Measurements from ENCODE around the gene PTPRD. TPM values are rescaled to one million over a fixed set of nuclear protein-coding genes. Genes with fewer than 3 reads are reported as not detected.

PTPRD gene
- total RNA-seq, 1 donor from 2014 or later, result 136 TPM

DNA sequence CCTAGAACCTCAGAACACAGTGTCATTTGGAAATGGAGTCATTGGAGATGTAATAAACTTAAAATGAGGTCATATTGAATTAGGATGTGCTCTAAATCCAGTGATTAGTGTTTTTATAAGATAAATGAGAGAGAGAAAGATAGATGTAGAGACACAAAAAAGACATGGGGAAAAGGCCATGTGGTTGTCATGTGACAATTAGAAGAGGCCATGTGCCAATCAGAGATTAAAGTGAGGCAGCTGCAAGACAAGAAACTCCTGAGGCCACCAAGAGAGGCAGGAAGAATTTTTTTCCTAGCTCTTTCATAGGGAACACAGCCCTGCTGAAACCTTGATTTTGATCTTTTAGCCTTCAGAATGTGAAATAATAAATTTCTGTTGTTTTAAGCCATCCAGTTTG, 1307.2 kb downstream of the PTPRD start:
- no peak overlapping the region for H3K4me2 ChIP-seq
- TF ChIP-seq EZH2 (IDR thresholded peaks at IDR 0.05) (no peak), EZH2phosphoT487 (IDR thresholded peaks at IDR 0.05) (no peak)
- TF ChIP-seq, protein P1, sequence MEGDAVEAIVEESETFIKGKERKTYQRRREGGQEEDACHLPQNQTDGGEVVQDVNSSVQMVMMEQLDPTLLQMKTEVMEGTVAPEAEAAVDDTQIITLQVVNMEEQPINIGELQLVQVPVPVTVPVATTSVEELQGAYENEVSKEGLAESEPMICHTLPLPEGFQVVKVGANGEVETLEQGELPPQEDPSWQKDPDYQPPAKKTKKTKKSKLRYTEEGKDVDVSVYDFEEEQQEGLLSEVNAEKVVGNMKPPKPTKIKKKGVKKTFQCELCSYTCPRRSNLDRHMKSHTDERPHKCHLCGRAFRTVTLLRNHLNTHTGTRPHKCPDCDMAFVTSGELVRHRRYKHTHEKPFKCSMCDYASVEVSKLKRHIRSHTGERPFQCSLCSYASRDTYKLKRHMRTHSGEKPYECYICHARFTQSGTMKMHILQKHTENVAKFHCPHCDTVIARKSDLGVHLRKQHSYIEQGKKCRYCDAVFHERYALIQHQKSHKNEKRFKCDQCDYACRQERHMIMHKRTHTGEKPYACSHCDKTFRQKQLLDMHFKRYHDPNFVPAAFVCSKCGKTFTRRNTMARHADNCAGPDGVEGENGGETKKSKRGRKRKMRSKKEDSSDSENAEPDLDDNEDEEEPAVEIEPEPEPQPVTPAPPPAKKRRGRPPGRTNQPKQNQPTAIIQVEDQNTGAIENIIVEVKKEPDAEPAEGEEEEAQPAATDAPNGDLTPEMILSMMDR (IDR thresholded peaks at IDR 0.05), result no peak
- no peak overlapping the region for H3K9ac ChIP-seq
- Mint-ChIP-seq H3K4me1 (no peaks in the 10 kb centered on the region), H3K4me3 (no peak overlapping the region), H3K9me3 (no peaks in the 10 kb centered on the region), H3K27me3 (ENCODE audit: insufficient read depth, low read depth) (no peaks in the 10 kb centered on the region), H3K27ac (no peak overlapping the region), H3K36me3 (no peaks in the 10 kb centered on the region)
- no peak overlapping the region for H2AFZ ChIP-seq (replicated peaks)
- no peak for DNase-seq (ENCODE audit: low spot score)
- H3K36me3 ChIP-seq, result no peaks in the 10 kb centered on the region
- no peak overlapping the region for H3K4me3 ChIP-seq
- H3K4me1 ChIP-seq, result no peaks in the 10 kb centered on the region
- no peaks in the 10 kb centered on the region for H4K20me1 ChIP-seq (ENCODE audit: low read depth)
- H3K9me3 ChIP-seq (ENCODE audit: low read depth), result no peaks in the 10 kb centered on the region
- no peak overlapping the region for H3K27ac ChIP-seq
- no peaks in the 10 kb centered on the region for H3K27me3 ChIP-seq
- H3K79me2 ChIP-seq (ENCODE audit: low read depth), result no peaks in the 10 kb centered on the region
- H3F3A ChIP-seq (ENCODE audit: low read depth), result no peaks in the 10 kb centered on the region

DNA sequence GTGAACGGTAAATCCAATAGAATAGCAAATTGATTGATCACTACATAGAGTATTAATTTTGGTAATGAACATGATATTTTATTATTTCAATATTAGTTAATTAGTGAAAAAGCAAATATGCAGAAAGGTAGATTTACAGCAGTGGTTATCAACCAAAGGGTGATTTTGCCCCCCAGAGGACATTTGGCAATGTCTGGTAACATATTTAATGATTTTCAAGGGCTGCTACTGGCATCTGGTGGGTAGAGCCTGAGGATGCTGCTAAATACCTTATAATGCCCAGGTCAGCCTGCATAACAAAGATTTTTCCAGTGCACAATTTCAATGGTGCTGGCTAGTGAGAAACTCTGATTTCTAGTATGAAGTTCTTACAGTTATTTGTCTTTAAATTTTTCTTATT, 1313.7 kb downstream of the PTPRD start:
- Histone ChIP-seq H3K9ac (no peak overlapping the region), H3K27ac (no peak overlapping the region), H3K4me1 (no peaks in the 10 kb centered on the region), H3F3A (ENCODE audit: low read depth) (no peaks in the 10 kb centered on the region), H3K79me2 (ENCODE audit: low read depth) (no peaks in the 10 kb centered on the region), H3K4me2 (no peak overlapping the region), H3K9me3 (ENCODE audit: low read depth) (no peaks in the 10 kb centered on the region), H3K4me3 (no peak overlapping the region), H3K27me3 (no peaks in the 10 kb centered on the region), H4K20me1 (ENCODE audit: low read depth) (no peaks in the 10 kb centered on the region), H2AFZ (replicated peaks) (no peak overlapping the region), H3K36me3 (no peaks in the 10 kb centered on the region)
- Mint-ChIP-seq H3K36me3 (no peaks in the 10 kb centered on the region), H3K27me3 (ENCODE audit: insufficient read depth, low read depth) (no peaks in the 10 kb centered on the region), H3K4me1 (no peaks in the 10 kb centered on the region), H3K9me3 (no peaks in the 10 kb centered on the region), H3K4me3 (no peak overlapping the region), H3K27ac (no peak overlapping the region)
- DNase-seq (ENCODE audit: low spot score), result peak; percentile 16
- TF ChIP-seq, protein P1 (IDR thresholded peaks at IDR 0.05), result peak; percentile 40
- no peak for TF ChIP-seq EZH2 (IDR thresholded peaks at IDR 0.05)

DNA sequence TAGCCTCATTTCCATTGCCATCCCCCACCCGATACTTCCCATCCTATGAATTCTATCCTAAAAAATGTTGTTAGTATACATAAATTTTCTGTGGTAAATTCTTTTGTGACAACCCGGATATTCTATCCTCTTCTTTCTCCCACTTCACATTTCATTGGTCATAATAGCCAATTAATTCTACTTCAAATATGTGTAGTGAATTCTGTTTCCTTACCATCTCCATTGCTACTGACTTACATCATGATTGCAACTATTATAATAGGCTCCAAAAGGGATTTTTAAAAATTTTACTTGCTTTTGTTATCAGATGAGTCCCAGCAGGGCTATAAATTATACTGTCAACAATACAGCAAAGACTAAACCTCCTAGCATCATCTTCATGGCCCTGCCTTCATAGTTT, 1326.8 kb downstream of the PTPRD start:
- H3K9me3 Mint-ChIP-seq, result no peaks in the 10 kb centered on the region
- no peaks in the 10 kb centered on the region for H4K20me1 ChIP-seq (ENCODE audit: low read depth)
- H3K4me2 ChIP-seq, result no peak overlapping the region
- H3K27ac Mint-ChIP-seq, result no peak overlapping the region
- no peaks in the 10 kb centered on the region for H3K79me2 ChIP-seq (ENCODE audit: low read depth)
- TF ChIP-seq, protein P1 (IDR thresholded peaks at IDR 0.05), result no peak
- TF ChIP-seq EZH2phosphoT487 (IDR thresholded peaks at IDR 0.05), result no peak
- TF ChIP-seq EZH2 (IDR thresholded peaks at IDR 0.05), result no peak
- H3K27ac ChIP-seq, result no peak overlapping the region
- no peaks in the 10 kb centered on the region for H3K27me3 Mint-ChIP-seq (ENCODE audit: insufficient read depth, low read depth)
- no peaks in the 10 kb centered on the region for H3K9me3 ChIP-seq (ENCODE audit: low read depth)
- H3K4me1 ChIP-seq, result no peaks in the 10 kb centered on the region
- no peak overlapping the region for H3K4me3 ChIP-seq
- H3K36me3 ChIP-seq, result no peaks in the 10 kb centered on the region
- H3K4me1 Mint-ChIP-seq, result peaks cover 8% of the 10 kb centered on the region
- H3K9ac ChIP-seq, result no peak overlapping the region
- H3F3A ChIP-seq (ENCODE audit: low read depth), result no peaks in the 10 kb centered on the region
- no peak overlapping the region for H3K4me3 Mint-ChIP-seq
- H3K36me3 Mint-ChIP-seq, result no peaks in the 10 kb centered on the region
- no peak for DNase-seq (ENCODE audit: low spot score)
- H2AFZ ChIP-seq (replicated peaks), result no peak overlapping the region
- no peaks in the 10 kb centered on the region for H3K27me3 ChIP-seq

DNA sequence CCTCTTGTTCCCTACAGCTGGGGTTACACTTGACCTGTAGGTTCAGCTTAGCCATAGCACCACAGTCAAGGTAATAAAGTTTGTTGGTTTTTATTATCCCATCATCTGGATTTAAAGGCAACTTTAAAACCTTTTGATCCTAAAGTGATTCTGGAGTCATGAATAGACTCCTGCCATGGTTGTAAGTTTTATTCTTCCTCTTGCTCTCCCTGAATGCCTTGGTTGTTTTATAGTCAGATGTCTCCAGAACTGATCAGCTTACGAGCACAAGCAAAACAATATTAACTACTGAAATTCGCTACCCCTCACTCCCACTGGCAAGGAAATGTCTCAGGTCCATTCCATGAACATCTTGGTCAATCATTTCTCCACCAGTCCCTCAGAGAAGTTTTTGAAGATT, 1328.6 kb downstream of the PTPRD start:
- H3K27me3 Mint-ChIP-seq (ENCODE audit: insufficient read depth, low read depth), result no peaks in the 10 kb centered on the region
- no peak overlapping the region for H3K4me3 ChIP-seq
- H3K9me3 Mint-ChIP-seq, result no peaks in the 10 kb centered on the region
- no peaks in the 10 kb centered on the region for H4K20me1 ChIP-seq (ENCODE audit: low read depth)
- H3K27me3 ChIP-seq, result no peaks in the 10 kb centered on the region
- H3K27ac ChIP-seq, result no peak overlapping the region
- no peak for DNase-seq (ENCODE audit: low spot score)
- H3K9ac ChIP-seq, result no peak overlapping the region
- no peaks in the 10 kb centered on the region for H3F3A ChIP-seq (ENCODE audit: low read depth)
- H3K4me2 ChIP-seq, result no peak overlapping the region
- H3K36me3 ChIP-seq, result no peaks in the 10 kb centered on the region
- no peak overlapping the region for H3K4me3 Mint-ChIP-seq
- TF ChIP-seq, protein P1 (IDR thresholded peaks at IDR 0.05), result no peak
- TF ChIP-seq EZH2phosphoT487 (IDR thresholded peaks at IDR 0.05) (no peak), EZH2 (IDR thresholded peaks at IDR 0.05) (no peak)
- no peaks in the 10 kb centered on the region for H3K79me2 ChIP-seq (ENCODE audit: low read depth)
- no peaks in the 10 kb centered on the region for H3K36me3 Mint-ChIP-seq
- H3K27ac Mint-ChIP-seq, result no peak overlapping the region
- no peak overlapping the region for H2AFZ ChIP-seq (replicated peaks)
- no peaks in the 10 kb centered on the region for H3K4me1 ChIP-seq
- H3K4me1 Mint-ChIP-seq, result peaks cover 8% of the 10 kb centered on the region
- no peaks in the 10 kb centered on the region for H3K9me3 ChIP-seq (ENCODE audit: low read depth)

All from neural progenitor cell (in vitro differentiated cells).